ENCODE measurements around the gene GALNT6.

The GALNT6 gene

GRCh38 chr12:51399891-51400290 lies 8.7 kb upstream of the GALNT6 start:
- no peaks in the 10 kb centered on the region for H3K36me3 Mint-ChIP-seq (ENCODE audit: low read depth)
- H3K27ac Mint-ChIP-seq = no peak overlapping the region
- no peak overlapping the region for H3K4me3 Mint-ChIP-seq
- no peaks in the 10 kb centered on the region for H3K9me3 Mint-ChIP-seq
- H3K27me3 Mint-ChIP-seq (ENCODE audit: low read depth) = peaks cover 8% of the 10 kb centered on the region
- peaks cover 13% of the 10 kb centered on the region for H3K4me1 Mint-ChIP-seq (ENCODE audit: low read depth)
- no peak for DNase-seq (ENCODE audit: low spot score)

GRCh38 chr12:51397670-51398069 lies 6.5 kb upstream of the GALNT6 start:
- no peak for DNase-seq (ENCODE audit: low spot score)
- Mint-ChIP-seq H3K36me3 (ENCODE audit: low read depth) (no peaks in the 10 kb centered on the region), H3K4me1 (ENCODE audit: low read depth) (peaks cover 36% of the 10 kb centered on the region), H3K27me3 (ENCODE audit: low read depth) (peaks cover 8% of the 10 kb centered on the region), H3K27ac (no peak overlapping the region), H3K9me3 (no peaks in the 10 kb centered on the region), H3K4me3 (no peak overlapping the region)

- Mint-ChIP-seq H3K4me1 (ENCODE audit: low read depth) (peaks cover 46% of the 10 kb centered on the region), H3K27ac (peak overlapping the region; percentile 79), H3K4me3 (peak overlapping the region; percentile 78), H3K36me3 (ENCODE audit: low read depth) (no peaks in the 10 kb centered on the region), H3K27me3 (ENCODE audit: low read depth) (peaks cover 8% of the 10 kb centered on the region), H3K9me3 (no peaks in the 10 kb centered on the region)
- peak; percentile 44 for DNase-seq (ENCODE audit: low spot score)
Observed at GRCh38 chr12:51395283-51396230, 4.4 kb upstream of the GALNT6 start.

- H3K4me3 Mint-ChIP-seq = peak overlapping the region; percentile 83
- H3K27me3 Mint-ChIP-seq (ENCODE audit: low read depth) = peaks cover 5% of the 10 kb centered on the region
- no peaks in the 10 kb centered on the region for H3K36me3 Mint-ChIP-seq (ENCODE audit: low read depth)
- peak overlapping the region; percentile 83 for H3K27ac Mint-ChIP-seq
- no peaks in the 10 kb centered on the region for H3K9me3 Mint-ChIP-seq
- H3K4me1 Mint-ChIP-seq (ENCODE audit: low read depth) = peaks cover 57% of the 10 kb centered on the region
- peak; percentile 51 for DNase-seq (ENCODE audit: low spot score)
Observed at GRCh38 chr12:51393676-51394545, 2.7 kb upstream of the GALNT6 start.

- Mint-ChIP-seq H3K4me3 (peak overlapping the region; percentile 83), H3K9me3 (no peaks in the 10 kb centered on the region), H3K27ac (peak overlapping the region; percentile 83), H3K27me3 (ENCODE audit: low read depth) (peaks cover 2% of the 10 kb centered on the region), H3K4me1 (ENCODE audit: low read depth) (peaks cover 68% of the 10 kb centered on the region), H3K36me3 (ENCODE audit: low read depth) (no peaks in the 10 kb centered on the region)
- no peak for DNase-seq (ENCODE audit: low spot score)
Observed at GRCh38 chr12:51392556-51393237, 1.5 kb upstream of the GALNT6 start.

- Mint-ChIP-seq H3K9me3 (no peaks in the 10 kb centered on the region), H3K36me3 (ENCODE audit: low read depth) (peaks cover 2% of the 10 kb centered on the region), H3K27ac (peak overlapping the region; percentile 79), H3K27me3 (ENCODE audit: low read depth) (no peaks in the 10 kb centered on the region), H3K4me1 (ENCODE audit: low read depth) (peaks cover 74% of the 10 kb centered on the region), H3K4me3 (peak overlapping the region; percentile 94)
- no peak for DNase-seq (ENCODE audit: low spot score)
Observed at GRCh38 chr12:51390891-51391282, 319 bp downstream of the GALNT6 start.

GRCh38 chr12:51390457-51390856 lies 749 bp downstream of the GALNT6 start:
- no peaks in the 10 kb centered on the region for H3K9me3 Mint-ChIP-seq
- H3K27me3 Mint-ChIP-seq (ENCODE audit: low read depth) = no peaks in the 10 kb centered on the region
- H3K4me1 Mint-ChIP-seq (ENCODE audit: low read depth) = peaks cover 70% of the 10 kb centered on the region
- H3K4me3 Mint-ChIP-seq = peak overlapping the region; percentile 94
- no peak for DNase-seq (ENCODE audit: low spot score)
- peak overlapping the region; percentile 79 for H3K27ac Mint-ChIP-seq
- peaks cover 2% of the 10 kb centered on the region for H3K36me3 Mint-ChIP-seq (ENCODE audit: low read depth)

- peaks cover 2% of the 10 kb centered on the region for H3K36me3 Mint-ChIP-seq (ENCODE audit: low read depth)
- no peaks in the 10 kb centered on the region for H3K9me3 Mint-ChIP-seq
- DNase-seq (ENCODE audit: low spot score) = peak; percentile 36
- H3K4me1 Mint-ChIP-seq (ENCODE audit: low read depth) = peaks cover 60% of the 10 kb centered on the region
- peak overlapping the region; percentile 27 for H3K27ac Mint-ChIP-seq
- H3K4me3 Mint-ChIP-seq = peak overlapping the region; percentile 28
- no peaks in the 10 kb centered on the region for H3K27me3 Mint-ChIP-seq (ENCODE audit: low read depth)
Observed at GRCh38 chr12:51389302-51389999, 1.8 kb downstream of the GALNT6 start.

GRCh38 chr12:51388846-51389245 lies 2.4 kb downstream of the GALNT6 start:
- Mint-ChIP-seq H3K27me3 (ENCODE audit: low read depth) (no peaks in the 10 kb centered on the region), H3K27ac (peak overlapping the region; percentile 24), H3K4me3 (no peak overlapping the region), H3K36me3 (ENCODE audit: low read depth) (peaks cover 2% of the 10 kb centered on the region), H3K4me1 (ENCODE audit: low read depth) (peaks cover 57% of the 10 kb centered on the region), H3K9me3 (no peaks in the 10 kb centered on the region)
- DNase-seq (ENCODE audit: low spot score) = no peak

GRCh38 chr12:51388069-51388799 lies 3.0 kb downstream of the GALNT6 start:
- H3K27me3 Mint-ChIP-seq (ENCODE audit: low read depth) = no peaks in the 10 kb centered on the region
- H3K27ac Mint-ChIP-seq = peak overlapping the region; percentile 24
- DNase-seq (ENCODE audit: low spot score) = no peak

GRCh38 chr12:51386351-51386750 lies 4.9 kb downstream of the GALNT6 start:
- no peak overlapping the region for H3K27ac Mint-ChIP-seq
- no peaks in the 10 kb centered on the region for H3K9me3 Mint-ChIP-seq
- no peak overlapping the region for H3K4me3 Mint-ChIP-seq
- H3K36me3 Mint-ChIP-seq (ENCODE audit: low read depth) = peaks cover 10% of the 10 kb centered on the region
- peaks cover 53% of the 10 kb centered on the region for H3K4me1 Mint-ChIP-seq (ENCODE audit: low read depth)
- no peaks in the 10 kb centered on the region for H3K27me3 Mint-ChIP-seq (ENCODE audit: low read depth)
- DNase-seq (ENCODE audit: low spot score) = no peak

More at GRCh38 chr12:51388069-51388799, 3.0 kb downstream of the GALNT6 start:
- no peaks in the 10 kb centered on the region for H3K9me3 Mint-ChIP-seq
- H3K4me1 Mint-ChIP-seq (ENCODE audit: low read depth) = peaks cover 57% of the 10 kb centered on the region
- H3K4me3 Mint-ChIP-seq = no peak overlapping the region
- peaks cover 4% of the 10 kb centered on the region for H3K36me3 Mint-ChIP-seq (ENCODE audit: low read depth)

GRCh38 chr12:51383269-51383905 lies 7.8 kb downstream of the GALNT6 start:
- Mint-ChIP-seq H3K36me3 (ENCODE audit: low read depth) (peaks cover 22% of the 10 kb centered on the region), H3K4me3 (no peak overlapping the region), H3K9me3 (no peaks in the 10 kb centered on the region), H3K27me3 (ENCODE audit: low read depth) (no peaks in the 10 kb centered on the region), H3K4me1 (ENCODE audit: low read depth) (peaks cover 34% of the 10 kb centered on the region), H3K27ac (peak overlapping the region; percentile 0)
- DNase-seq (ENCODE audit: low spot score) = no peak

All from T-helper 2 cell treated with Interferon-gamma antibody and Interleukin-4, amounts not matched to agents 5 μg/mL and 100 μg/mL, for 36 hours (primary cell).